Common myeloid progenitor, CD34-positive (primary cell): ENCODE data around the gene PLPPR1.

ENCODE experiments used
- CTCF ChIA-PET: fragments of 350-600 bp; sonication (Branson Sonifier 250); formaldehyde crosslinking; loops from one replicate; lab custom pipeline; 2021; ENCODE audit warnings: antibody characterized with exemption; lab: Charles Lee
- POLR2A ChIA-PET: fragments of 350-600 bp; sonication (Branson Sonifier 250); formaldehyde crosslinking; loops from one replicate; lab custom pipeline; 2021; ENCODE audit warnings: antibody characterized with exemption; lab: Charles Lee
- DNase-seq, 3 donors: peaks; one replicate each; pipeline versions ENCODE4 v3.0.0 to v3.0.0-alpha.2; 2013
- H3K27ac ChIP-seq, 2 experiments: 1 replicate in 1 of 2; 2 replicates in 1 of 2; pipeline ENCODE4 v1.7.0; 2013; ENCODE audit warnings: inconsistent platforms in 2 of 2, low read length in 2 of 2, mild to moderate bottlenecking in 2 of 2, low read depth in 1 of 2, moderate library complexity in 1 of 2; ENCODE audit not compliant: severe bottlenecking in 2 of 2, insufficient read depth in 1 of 2, poor library complexity in 1 of 2
- H3K27me3 ChIP-seq, 5 experiments: replicated peaks in 2 of 5; 1 replicate in 3 of 5; 2 replicates in 2 of 5; pipeline versions ENCODE4 v1.6.1 to v1.7.0; 2013; ENCODE audit warnings: low read length in 4 of 5, mild to moderate bottlenecking in 2 of 5, moderate library complexity in 2 of 5, inconsistent platforms in 1 of 5; ENCODE audit not compliant: insufficient read depth in 5 of 5, control insufficient read depth in 4 of 5
- H3K36me3 ChIP-seq, 4 experiments: 1 replicate in 2 of 4; 2 replicates in 2 of 4; pipeline versions ENCODE4 v1.6.1 to v1.7.0; 2013; ENCODE audit warnings: low read length in 3 of 4, control low read depth in 1 of 4, mild to moderate bottlenecking in 1 of 4; ENCODE audit not compliant: control insufficient read depth in 4 of 4, insufficient read depth in 4 of 4
- H3K4me1 ChIP-seq, 4 experiments: 1 replicate in 3 of 4; 2 replicates in 1 of 4; pipeline versions ENCODE4 v1.6.1 to v1.7.1; 2013; ENCODE audit warnings: low read length in 3 of 4, mild to moderate bottlenecking in 3 of 4, control low read depth in 1 of 4, inconsistent platforms in 1 of 4, moderate library complexity in 1 of 4; ENCODE audit not compliant: control insufficient read depth in 4 of 4, insufficient read depth in 4 of 4; ENCODE audit errors: control extremely low read depth in 1 of 4
- H3K4me3 ChIP-seq, 7 experiments: 1 replicate in 4 of 7; 2 replicates in 3 of 7; pipeline versions ENCODE4 v1.5.1 to v1.7.0; 2013; ENCODE audit warnings: mild to moderate bottlenecking in 7 of 7, low read length in 6 of 7, moderate library complexity in 6 of 7, inconsistent platforms in 2 of 7, low read depth in 2 of 7, control low read depth in 1 of 7; ENCODE audit not compliant: insufficient read depth in 4 of 7, control insufficient read depth in 1 of 7; ENCODE audit errors: extremely low read depth in 1 of 7
- H3K9me3 ChIP-seq, 5 experiments: 1 replicate in 4 of 5; 2 replicates in 1 of 5; pipeline versions ENCODE4 v1.6.1 to v1.7.1; 2013; ENCODE audit warnings: low read length in 4 of 5, mild to moderate bottlenecking in 2 of 5, inconsistent platforms in 1 of 5, low read depth in 1 of 5, moderate library complexity in 1 of 5; ENCODE audit not compliant: control insufficient read depth in 4 of 5, insufficient read depth in 2 of 5; ENCODE audit errors: control extremely low read depth in 1 of 5
- WGBS: methylation state at CpG from one replicate; pipeline ENCODE4 v1.1.5; 2013; ENCODE audit not compliant: insufficient coverage; 5-methylcytosine and 5-hydroxymethylcytosine counted together

The PLPPR1 gene

DNA sequence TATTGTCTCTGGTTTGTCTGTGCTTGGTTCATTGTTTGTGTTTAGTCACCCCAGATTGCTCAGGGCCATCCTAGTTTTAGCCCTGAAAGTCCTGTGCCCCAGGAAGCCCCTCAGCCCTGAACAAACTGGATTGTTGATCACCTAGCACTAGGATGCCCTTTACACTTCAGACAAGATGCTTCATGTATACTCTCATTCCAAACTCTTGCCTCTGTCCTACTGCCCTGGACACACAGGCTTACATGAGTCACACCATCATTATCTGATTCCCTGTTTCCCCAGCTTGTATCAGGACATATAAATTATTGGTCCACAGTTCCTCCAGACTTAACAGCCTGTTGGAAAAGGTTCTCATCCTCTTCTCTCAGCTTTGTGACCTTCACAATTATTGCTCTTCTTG lies 236.2 kb downstream of the PLPPR1 start:
- Histone ChIP-seq H3K27ac (no peak overlapping the region), H3K4me1 (no peaks in the 10 kb centered on the region), H3K4me3 (no peak overlapping the region), H3K36me3 (no peaks in the 10 kb centered on the region), H3K27me3 (peaks cover 0 to 3% (median 2%) of the 10 kb centered on the region in 5 experiments), H3K9me3 (peaks cover 0 to 2% (median 0%) of the 10 kb centered on the region in 5 experiments)
- POLR2A ChIA-PET, result no interaction called here
- no peak for DNase-seq
- CTCF ChIA-PET, result no interaction called here

DNA sequence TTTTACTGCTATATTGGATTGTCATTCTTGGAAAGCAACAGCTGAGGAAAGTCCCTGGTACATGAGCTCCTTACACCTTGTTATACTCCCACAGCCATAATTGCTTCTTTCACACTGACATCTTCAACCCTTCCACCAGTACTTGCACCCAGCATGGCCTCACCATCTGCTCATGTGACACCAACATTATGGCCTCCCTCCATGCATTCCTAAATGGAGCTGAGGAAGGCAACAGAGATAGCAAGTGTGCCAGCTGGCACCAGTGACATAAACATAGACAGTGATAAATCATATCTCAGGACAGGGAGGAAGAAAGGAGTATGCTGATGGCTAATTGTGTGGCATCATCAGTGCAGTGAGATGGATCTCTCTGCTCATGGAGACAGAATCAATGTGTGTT lies 236.7 kb downstream of the PLPPR1 start:
- H3K4me1 ChIP-seq, result no peaks in the 10 kb centered on the region
- DNase-seq, result no peak
- POLR2A ChIA-PET, result no interaction called here
- peaks cover 0 to 2% (median 0%) of the 10 kb centered on the region in 5 experiments for H3K9me3 ChIP-seq
- H3K36me3 ChIP-seq, result no peaks in the 10 kb centered on the region
- no peak overlapping the region for H3K27ac ChIP-seq
- peaks cover 0 to 5% (median 2%) of the 10 kb centered on the region in 5 experiments for H3K27me3 ChIP-seq
- no peak overlapping the region for H3K4me3 ChIP-seq
- CTCF ChIA-PET, result no interaction called here

DNA sequence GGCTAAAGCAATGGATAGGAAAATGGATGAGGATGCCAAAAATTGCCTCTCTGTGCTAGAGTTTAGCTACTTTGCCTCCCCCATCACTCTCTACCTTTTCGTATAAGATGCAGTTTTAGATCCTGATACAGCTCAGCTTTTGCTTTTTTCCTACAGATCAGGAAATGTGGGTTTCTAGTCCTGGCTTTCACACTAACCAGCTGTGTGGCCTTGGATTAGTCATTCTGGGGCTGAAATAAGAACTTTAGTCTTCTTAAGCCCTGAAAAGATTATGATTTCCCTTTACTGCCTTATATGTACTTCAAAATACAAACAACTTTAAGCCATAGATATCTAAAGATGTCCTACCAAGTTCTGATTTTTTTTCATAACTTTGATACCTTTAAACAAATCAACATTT lies 239.9 kb downstream of the PLPPR1 start:
- CTCF ChIA-PET, result no interaction called here
- no peak overlapping the region for H3K4me3 ChIP-seq
- no peaks in the 10 kb centered on the region for H3K36me3 ChIP-seq
- H3K27me3 ChIP-seq, result peaks cover 0 to 5% (median 2%) of the 10 kb centered on the region in 5 experiments
- H3K4me1 ChIP-seq, result no peaks in the 10 kb centered on the region
- peaks cover 0 to 2% (median 0%) of the 10 kb centered on the region in 5 experiments for H3K9me3 ChIP-seq
- DNase-seq, result no peak
- POLR2A ChIA-PET, result no interaction called here
- WGBS, result 91% methylated on average over 1 of the region's 1 CpG
- no peak overlapping the region for H3K27ac ChIP-seq

DNA sequence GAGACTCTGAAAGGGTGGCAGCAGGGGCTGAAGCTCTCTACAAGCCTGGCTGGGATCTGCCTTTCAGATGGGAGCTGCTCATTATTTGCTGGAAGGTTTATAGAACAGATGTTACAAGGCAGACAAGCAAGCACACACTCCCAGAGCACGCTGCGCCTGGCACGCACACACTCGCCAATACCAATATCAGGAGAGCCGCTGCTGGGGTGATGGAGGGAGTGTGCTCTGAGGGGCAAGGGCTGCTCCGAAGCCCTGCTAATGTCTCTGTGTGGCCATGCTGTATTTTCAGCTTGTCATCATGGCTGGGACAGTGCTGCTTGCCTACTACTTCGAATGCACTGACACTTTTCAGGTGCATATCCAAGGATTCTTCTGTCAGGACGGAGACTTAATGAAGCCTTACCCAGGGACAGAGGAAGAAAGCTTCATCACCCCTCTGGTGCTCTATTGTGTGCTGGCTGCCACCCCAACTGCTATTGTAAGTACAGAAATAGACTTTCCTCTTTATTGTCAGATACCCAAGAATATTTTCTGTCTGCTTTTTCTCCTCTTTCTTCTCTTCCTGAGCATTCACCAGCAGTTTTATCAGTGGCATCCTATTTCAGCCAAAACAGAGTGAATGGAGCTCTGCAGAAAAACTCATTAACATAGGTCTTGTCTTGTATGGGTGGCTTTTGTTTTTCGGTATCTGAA lies 241.2 kb downstream of the PLPPR1 start:
- Histone ChIP-seq H3K9me3 (peaks cover 0 to under 1% (median 0%) of the 10 kb centered on the region in 5 experiments), H3K27me3 (peaks cover 0 to 5% (median 2%) of the 10 kb centered on the region in 5 experiments), H3K4me1 (no peaks in the 10 kb centered on the region), H3K27ac (no peak overlapping the region), H3K36me3 (no peaks in the 10 kb centered on the region), H3K4me3 (no peak overlapping the region)
- CTCF ChIA-PET, result interaction anchor here (1.3 kb wide), 1 partner anchor 567 kb away, joined by 3 read pairs; no protein-coding TSS in a partner anchor
- POLR2A ChIA-PET, result no interaction called here
- 86% methylated on average over 8 of the region's 9 CpGs for WGBS
- no peak for DNase-seq

DNA sequence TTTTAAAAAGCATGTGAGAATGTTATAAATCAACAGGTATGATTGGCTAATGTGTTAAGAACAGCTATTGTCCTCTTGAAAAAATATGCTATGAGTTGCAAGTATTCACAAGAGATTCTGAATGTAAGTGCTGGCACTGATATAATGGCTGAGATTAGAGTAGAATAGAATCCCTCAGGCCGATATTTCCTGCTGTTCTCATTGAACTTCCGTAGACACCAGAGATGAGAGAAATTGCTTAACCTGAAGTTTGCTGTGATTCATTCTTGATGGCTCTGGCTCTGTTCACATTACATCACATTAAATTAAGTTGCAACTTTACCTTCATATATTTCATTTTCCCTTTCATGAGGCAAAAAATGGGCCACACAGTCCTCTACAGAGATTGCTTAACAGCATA lies 241.8 kb downstream of the PLPPR1 start:
- POLR2A ChIA-PET, result no interaction called here
- Histone ChIP-seq H3K4me3 (no peak overlapping the region), H3K9me3 (no peaks in the 10 kb centered on the region), H3K27me3 (peaks cover 0 to 5% (median 2%) of the 10 kb centered on the region in 5 experiments), H3K27ac (no peak overlapping the region), H3K4me1 (no peaks in the 10 kb centered on the region), H3K36me3 (no peaks in the 10 kb centered on the region)
- WGBS, result 71% methylated on average over 2 of the region's 2 CpGs
- CTCF ChIA-PET, result interaction anchor here (1.3 kb wide), 1 partner anchor 568 kb away, joined by 3 read pairs; no protein-coding TSS in a partner anchor
- no peak for DNase-seq

DNA sequence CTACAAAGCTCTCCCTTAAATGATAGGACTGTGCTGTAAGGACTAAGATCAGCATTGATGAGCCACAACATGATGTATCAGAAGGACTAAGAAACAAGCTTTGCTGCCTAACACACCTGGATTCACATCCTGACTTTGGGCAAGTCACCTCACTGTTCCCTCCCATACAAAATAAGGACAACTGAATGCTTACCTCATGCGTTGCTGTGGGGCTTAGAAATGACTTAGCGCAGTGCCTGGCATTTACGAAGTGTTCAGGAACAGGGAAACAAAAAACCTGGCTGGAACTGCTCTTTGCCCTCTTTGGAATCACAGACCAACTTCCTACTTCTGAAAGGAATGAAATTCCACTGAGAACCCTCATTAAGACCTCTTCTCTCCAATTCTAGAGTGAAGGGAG lies 242.6 kb downstream of the PLPPR1 start:
- H3K9me3 ChIP-seq, result no peaks in the 10 kb centered on the region
- CTCF ChIA-PET, result interaction anchor here (1.3 kb wide), 1 partner anchor 569 kb away, joined by 3 read pairs; no protein-coding TSS in a partner anchor
- H3K4me3 ChIP-seq, result no peak overlapping the region
- H3K27ac ChIP-seq, result no peak overlapping the region
- H3K4me1 ChIP-seq, result no peaks in the 10 kb centered on the region
- no peak for DNase-seq
- H3K36me3 ChIP-seq, result no peaks in the 10 kb centered on the region
- 93% methylated on average over 3 of the region's 3 CpGs for WGBS
- POLR2A ChIA-PET, result no interaction called here
- peaks cover 0 to 5% (median 2%) of the 10 kb centered on the region in 5 experiments for H3K27me3 ChIP-seq

DNA sequence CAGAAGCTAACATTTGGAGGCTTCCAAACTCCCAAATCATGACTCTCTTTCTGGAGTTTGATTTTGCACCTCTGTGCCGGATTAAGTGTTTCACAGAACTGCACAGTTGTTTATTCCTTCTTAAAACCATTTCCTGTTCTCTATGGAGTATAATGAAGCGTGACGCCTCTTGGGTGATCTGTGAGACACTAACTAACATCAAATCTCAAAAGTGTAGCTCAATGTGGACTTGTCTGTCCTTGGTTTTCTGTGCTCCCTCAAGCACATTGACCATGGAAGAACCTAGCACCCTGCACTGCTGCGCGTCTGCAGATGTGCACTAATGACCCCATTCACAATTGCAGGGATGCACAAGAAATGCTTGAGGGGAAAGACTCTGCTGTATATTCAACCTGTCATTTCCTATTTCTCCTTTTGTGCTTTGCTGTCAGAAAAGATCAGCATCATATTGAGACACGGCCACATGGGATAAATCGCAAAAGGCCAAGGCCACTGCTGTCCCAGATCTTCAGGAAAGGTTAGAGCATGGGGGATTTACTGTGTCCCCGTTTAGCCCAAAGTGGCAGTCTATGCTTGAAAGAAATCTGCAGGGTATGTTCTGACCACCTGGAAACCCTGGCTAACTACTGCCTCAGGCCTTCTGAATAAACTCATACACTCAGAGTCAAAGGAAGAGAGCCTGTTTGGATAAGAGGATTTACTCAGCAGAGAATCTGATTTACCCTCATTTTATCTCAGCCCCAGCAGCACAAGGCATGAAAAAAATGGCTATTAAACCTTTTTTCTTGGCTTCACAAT lies 246.6 kb downstream of the PLPPR1 start:
- CTCF ChIA-PET, result no interaction called here

More for the DNA sequence above, 246.6 kb downstream of the PLPPR1 start:
- WGBS, result 95% methylated on average over 5 of the region's 8 CpGs
- Histone ChIP-seq H3K27ac (no peak overlapping the region), H3K27me3 (no peaks in the 10 kb centered on the region), H3K4me3 (no peak overlapping the region), H3K4me1 (no peaks in the 10 kb centered on the region), H3K36me3 (no peaks in the 10 kb centered on the region), H3K9me3 (peaks cover 0 to 3% (median 0%) of the 10 kb centered on the region in 5 experiments)
- POLR2A ChIA-PET, result no interaction called here
- no peak for DNase-seq
